Lung (tissue), 11 donors: Measurements from ENCODE around the gene POM121C. TPM values are rescaled to one million over a fixed set of nuclear protein-coding genes. Genes with fewer than 3 reads are reported as not detected.
"Not testable (repeated sequence)": the region's sequence is repeated elsewhere in the genome, so short reads cannot be mapped to it uniquely, and the experiment has no call there.

Experiments used
- ATAC-seq: fragments of 200-7000 bp; cut with Tn5 transposase; one replicate; pipeline ENCODE4 v1.9.1; 2020; ENCODE audit warnings: moderate number of reproducible peaks; ENCODE audit not compliant: insufficient read depth, low FRiP score
- DNase-seq, 3 donors: peaks; one replicate each; pipeline ENCODE4 v3.0.0-alpha.2; 2013 to 2017
- H3K27ac ChIP-seq, 2 donors: one replicate each; pipeline ENCODE4 v1.5.1; 2013; ENCODE audit warnings: mild to moderate bottlenecking in 2 of 2, moderate library complexity in 2 of 2, control low read depth in 1 of 2, inconsistent platforms in 1 of 2, low read depth in 1 of 2, low read length in 1 of 2
- H3K27me3 ChIP-seq, 3 donors: one replicate each; pipeline ENCODE4 v1.5.1; 2013; ENCODE audit warnings: low read length in 2 of 3; ENCODE audit not compliant: control insufficient read depth in 3 of 3, insufficient read depth in 3 of 3
- H3K36me3 ChIP-seq, 4 donors: one replicate each; pipeline ENCODE4 v1.5.1; 2013; ENCODE audit warnings: low read length in 4 of 4, mild to moderate bottlenecking in 1 of 4, moderate library complexity in 1 of 4; ENCODE audit not compliant: control insufficient read depth in 4 of 4, insufficient read depth in 4 of 4
- H3K4me1 ChIP-seq, 5 donors: one replicate each; pipeline ENCODE4 v1.5.1; 2013; ENCODE audit warnings: low read length in 5 of 5, mild to moderate bottlenecking in 2 of 5, moderate library complexity in 1 of 5; ENCODE audit not compliant: control insufficient read depth in 5 of 5, insufficient read depth in 5 of 5
- H3K4me3 ChIP-seq: one replicate; pipeline ENCODE4 v1.5.1; 2013; ENCODE audit warnings: mild to moderate bottlenecking, control low read depth, moderate library complexity
- H3K9ac ChIP-seq, 2 donors: one replicate each; pipeline ENCODE4 v1.5.1; 2013; ENCODE audit warnings: low read length in 2 of 2, control low read depth in 1 of 2; ENCODE audit not compliant: insufficient read depth in 1 of 2
- H3K9me3 ChIP-seq, 4 donors: one replicate each; pipeline ENCODE4 v1.5.1; 2013; ENCODE audit warnings: low read length in 3 of 4, mild to moderate bottlenecking in 1 of 4, moderate library complexity in 1 of 4; ENCODE audit not compliant: control insufficient read depth in 4 of 4, insufficient read depth in 3 of 4
- WGBS, 2 donors: extraction: QIAGEN DNeasy Blood & Tissue Kit; methylation state at CpG; one replicate each; pipeline ENCODE4 v1.1.7; 2013; 5-methylcytosine and 5-hydroxymethylcytosine counted together
- polyA plus RNA-seq, 2 donors: library from polyadenylated mRNA; stranded (reverse); fragments of 200-250 nt; gene quantifications; one replicate each; pipeline ENCODE4 v1.2.1, GENCODE V29; 2013
- small RNA-seq: library from RNA; depleted of rRNA; stranded (forward); fragments of <200 nt; gene quantifications from one replicate; pipeline ENCODE3, GENCODE V24; 2014; ENCODE audit warnings: low replicate concordance
- total RNA-seq, 2 donors: library from RNA; depleted of rRNA in 1 of 2; stranded (reverse); fragments of >200 nt in 1 of 2; gene quantifications; one replicate each; pipeline ENCODE4 v1.2.1, GENCODE V29; 2014 to 2021
- donor health status: Bipolar disorder and iron deficiency.
- donor health status: healthy.
- donor health status: DM: yes; HTN: yes; CAD: no.

Gene POM121C
- total and polyA plus RNA-seq, 4 donors = 13.2 to 37.4 (median 21.3) TPM

DNA sequence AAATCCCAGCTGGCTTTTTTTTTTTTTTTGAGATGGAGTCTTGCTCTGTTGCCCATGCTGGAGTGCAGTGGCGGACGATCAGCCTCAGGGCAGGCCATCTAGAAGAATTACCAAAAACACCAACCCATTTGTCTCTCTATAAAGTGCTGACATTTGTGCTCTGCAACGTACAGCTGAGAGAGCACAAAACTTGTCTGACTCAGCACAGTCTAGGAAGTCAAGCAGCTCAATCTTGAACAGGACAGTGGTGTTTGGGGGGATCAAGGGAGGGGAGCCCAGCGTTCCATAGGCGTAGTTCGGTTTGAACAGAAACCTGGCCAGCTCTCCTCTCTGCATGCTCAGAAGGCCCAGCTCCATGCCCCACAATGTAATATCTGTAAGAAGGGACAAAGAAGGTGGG is 92.9 kb downstream of the POM121C start:
- H3K4me3 ChIP-seq, H3K27ac ChIP-seq, H3K27me3 ChIP-seq, H3K9ac ChIP-seq, H3K4me1 ChIP-seq, ATAC-seq, H3K9me3 ChIP-seq, H3K36me3 ChIP-seq, DNase-seq: not testable (repeated sequence)
- no CpG with 5 or more reads among the region's 6 CpGs for WGBS, 2 donors

DNA sequence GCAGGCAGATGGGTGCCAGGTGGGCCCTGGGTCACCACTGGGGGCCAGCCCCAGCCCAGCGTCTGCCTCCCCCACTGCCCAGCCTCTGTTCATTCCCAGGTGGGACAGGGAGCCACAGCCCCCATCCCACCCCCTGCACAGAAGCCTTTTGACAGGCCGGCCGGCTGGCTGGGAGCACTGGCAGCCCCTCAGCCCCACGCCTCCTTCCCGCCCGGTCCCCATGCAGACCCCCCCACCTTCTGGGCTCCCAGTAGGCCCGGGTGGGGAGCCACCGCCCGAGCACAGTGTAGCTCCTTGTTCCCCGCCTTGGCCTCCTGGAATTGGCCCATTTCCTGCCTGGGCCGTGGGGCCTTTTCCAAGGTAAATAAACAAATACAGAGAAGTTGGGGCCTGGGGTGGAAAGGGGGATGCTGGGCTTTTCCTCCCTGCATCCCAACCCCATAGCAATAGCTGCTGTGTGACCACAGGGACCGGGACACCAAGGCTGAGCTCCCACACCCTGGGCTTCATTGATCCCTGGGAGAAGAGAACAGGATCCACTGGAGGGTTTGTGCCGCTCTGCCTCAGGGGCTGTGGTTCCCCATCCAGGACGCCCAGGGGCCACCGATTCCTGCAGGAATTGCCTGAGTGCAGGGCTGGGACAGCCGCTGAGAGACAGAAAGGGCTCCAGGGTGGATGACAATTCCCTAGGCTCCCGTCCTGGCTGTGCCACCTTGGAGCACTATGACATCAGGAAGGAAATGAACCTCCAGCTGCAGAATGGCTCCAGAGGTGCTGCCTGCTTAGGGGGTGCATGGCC is 111.4 kb downstream of the POM121C start:
- not testable (repeated sequence) for H3K9me3 ChIP-seq, H3K27me3 ChIP-seq, H3K27ac ChIP-seq, H3K9ac ChIP-seq, DNase-seq, H3K4me1 ChIP-seq, H3K4me3 ChIP-seq, H3K36me3 ChIP-seq
- peak; percentile 11 for ATAC-seq
- WGBS, 2 donors = no CpG with 5 or more reads among the region's 17 CpGs

DNA sequence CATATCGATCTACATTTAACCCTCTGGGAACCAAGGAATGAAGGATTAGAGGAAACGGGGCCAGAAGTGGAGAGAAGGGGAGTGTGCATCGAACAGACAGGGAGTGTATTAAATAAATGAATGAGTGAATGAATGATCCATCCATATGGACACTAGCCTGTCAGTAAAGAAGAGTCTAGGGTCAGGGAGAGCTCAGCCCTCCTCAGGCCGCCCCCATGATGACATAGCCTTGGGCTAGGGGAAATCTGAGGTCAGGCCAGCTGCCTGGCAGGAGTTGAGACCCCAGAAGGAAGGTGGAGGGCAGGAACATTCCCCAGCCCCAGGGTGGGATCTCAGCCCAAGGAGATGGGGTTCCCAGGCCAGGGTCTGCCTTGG is 112.0 kb downstream of the POM121C start:
- H3K27ac ChIP-seq, H3K27me3 ChIP-seq, H3K9ac ChIP-seq, H3K4me3 ChIP-seq, H3K9me3 ChIP-seq, DNase-seq, H3K4me1 ChIP-seq, ATAC-seq, H3K36me3 ChIP-seq: not testable (repeated sequence)
- WGBS, 2 donors = no CpG with 5 or more reads among the region's 4 CpGs

DNA sequence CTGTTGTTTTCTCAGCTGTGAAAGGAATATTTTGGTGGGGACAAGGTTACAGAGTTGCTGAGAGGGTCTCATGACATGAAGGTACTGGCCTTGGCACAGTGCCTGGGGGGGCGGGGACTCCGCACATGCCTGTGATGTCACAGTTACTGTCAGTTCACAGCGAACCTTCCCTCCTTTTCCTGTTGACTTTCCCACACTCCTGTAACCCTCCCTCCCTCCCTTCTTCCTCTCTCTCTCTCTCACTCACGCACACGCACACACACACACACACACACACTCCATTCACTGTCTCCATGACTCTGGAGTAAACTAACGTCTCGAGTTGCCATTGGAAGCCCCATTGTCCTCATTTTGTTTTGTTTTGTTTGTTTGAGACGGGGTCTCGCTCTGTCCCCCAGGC is 118.8 kb downstream of the POM121C start:
- 20% methylated on average over 1 of the region's 9 CpGs; no CpG with 5 or more reads in 1 of the 2 donors for WGBS, 2 donors
- ATAC-seq = not testable (repeated sequence)

More for the DNA sequence above, 118.8 kb downstream of the POM121C start:
- H3K9me3 ChIP-seq, H3K4me3 ChIP-seq, H3K27ac ChIP-seq, H3K9ac ChIP-seq, H3K27me3 ChIP-seq, H3K36me3 ChIP-seq, H3K4me1 ChIP-seq, DNase-seq: not testable (repeated sequence)

Small RNAs within 50 kb of the gene (small RNA-seq; reads per million reads assigned to genes)
- not detected for gene AC211429.1
- gene RF00019 = not detected

Other genes starting within 250 kb of the POM121C start
- 1 to 10 TPM; 3.4 to 4.9 TPM for gene TRIM73, start 90.7 kb downstream of the POM121C start, total RNA-seq
- 1 to 10 TPM; 1.2 to 2.4 TPM for gene TRIM73, start 90.7 kb downstream of the POM121C start, polyA plus RNA-seq
- gene SPDYE5, start 6.0 kb upstream of the POM121C start, total RNA-seq = under 1 TPM in 1 of 2 donors, not detected in 1; 0.28 TPM
- gene SPDYE5, start 6.0 kb upstream of the POM121C start, polyA plus RNA-seq = under 1 TPM in 1 of 2 donors, not detected in 1; 0.06 TPM